ENCODE data around the gene GNG12.
A peak's percentile ranks its signal among the peaks of the same experiment; 100 is the strongest.

The GNG12 gene

DNA sequence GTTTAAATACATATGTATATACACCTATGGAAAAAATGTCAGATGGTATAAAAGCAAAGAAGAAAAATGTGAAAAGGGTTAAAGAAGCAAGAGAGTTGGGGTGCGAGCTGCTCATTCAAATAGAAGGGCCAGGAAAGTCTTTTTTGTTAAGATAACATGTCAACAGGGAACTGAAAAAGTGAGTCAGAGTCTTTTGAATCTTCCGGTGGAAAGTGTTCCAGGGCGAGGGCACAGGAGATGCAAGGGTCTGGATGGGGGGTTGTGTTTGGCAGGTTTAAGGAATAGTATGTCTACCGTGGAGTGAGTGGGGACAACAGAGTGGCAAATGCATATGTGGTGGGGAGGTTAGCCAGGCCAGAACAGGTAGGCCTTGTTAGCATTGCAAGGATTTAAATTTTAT lies 22.2 kb upstream of the GNG12 start:
- DNase-seq (ENCODE audit: low spot score), result no peak
- TF ChIP-seq, protein P1, sequence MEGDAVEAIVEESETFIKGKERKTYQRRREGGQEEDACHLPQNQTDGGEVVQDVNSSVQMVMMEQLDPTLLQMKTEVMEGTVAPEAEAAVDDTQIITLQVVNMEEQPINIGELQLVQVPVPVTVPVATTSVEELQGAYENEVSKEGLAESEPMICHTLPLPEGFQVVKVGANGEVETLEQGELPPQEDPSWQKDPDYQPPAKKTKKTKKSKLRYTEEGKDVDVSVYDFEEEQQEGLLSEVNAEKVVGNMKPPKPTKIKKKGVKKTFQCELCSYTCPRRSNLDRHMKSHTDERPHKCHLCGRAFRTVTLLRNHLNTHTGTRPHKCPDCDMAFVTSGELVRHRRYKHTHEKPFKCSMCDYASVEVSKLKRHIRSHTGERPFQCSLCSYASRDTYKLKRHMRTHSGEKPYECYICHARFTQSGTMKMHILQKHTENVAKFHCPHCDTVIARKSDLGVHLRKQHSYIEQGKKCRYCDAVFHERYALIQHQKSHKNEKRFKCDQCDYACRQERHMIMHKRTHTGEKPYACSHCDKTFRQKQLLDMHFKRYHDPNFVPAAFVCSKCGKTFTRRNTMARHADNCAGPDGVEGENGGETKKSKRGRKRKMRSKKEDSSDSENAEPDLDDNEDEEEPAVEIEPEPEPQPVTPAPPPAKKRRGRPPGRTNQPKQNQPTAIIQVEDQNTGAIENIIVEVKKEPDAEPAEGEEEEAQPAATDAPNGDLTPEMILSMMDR (IDR thresholded peaks at IDR 0.05; ENCODE audit: borderline replicate concordance, control extremely low read depth, extremely low read depth, insufficient read depth, missing control alignments), result no peak
- in situ Hi-C loops (cut with MboI; ENCODE audit: low sequenced_read_pairs, unreplicated experiment), result no loop called here

DNA sequence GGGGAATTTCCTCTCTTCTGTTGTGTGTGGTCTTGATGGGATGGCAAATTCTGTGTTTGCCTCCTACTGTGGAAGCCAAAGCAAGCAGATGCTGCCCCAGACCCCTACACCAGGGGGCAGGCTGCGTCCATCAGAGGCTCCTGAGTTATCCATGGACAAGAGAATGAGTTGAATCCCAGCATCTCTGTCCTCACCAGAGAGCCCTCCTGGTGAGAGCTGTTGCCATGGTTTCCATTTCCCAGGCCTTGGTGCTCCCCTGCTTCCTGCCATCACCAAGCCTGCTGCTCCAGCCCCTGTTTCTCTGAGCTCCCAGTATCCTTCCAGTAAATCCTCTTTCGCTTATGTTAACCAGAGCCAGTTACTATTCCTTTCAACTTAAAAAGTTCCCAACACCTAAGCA lies 20.4 kb upstream of the GNG12 start:
- TF ChIP-seq, protein P1 (IDR thresholded peaks at IDR 0.05; ENCODE audit: borderline replicate concordance, control extremely low read depth, extremely low read depth, insufficient read depth, missing control alignments), result peak; percentile 65
- peak; percentile 12 for DNase-seq (ENCODE audit: low spot score)
- in situ Hi-C loops (cut with MboI; ENCODE audit: low sequenced_read_pairs, unreplicated experiment), result no loop called here

DNA sequence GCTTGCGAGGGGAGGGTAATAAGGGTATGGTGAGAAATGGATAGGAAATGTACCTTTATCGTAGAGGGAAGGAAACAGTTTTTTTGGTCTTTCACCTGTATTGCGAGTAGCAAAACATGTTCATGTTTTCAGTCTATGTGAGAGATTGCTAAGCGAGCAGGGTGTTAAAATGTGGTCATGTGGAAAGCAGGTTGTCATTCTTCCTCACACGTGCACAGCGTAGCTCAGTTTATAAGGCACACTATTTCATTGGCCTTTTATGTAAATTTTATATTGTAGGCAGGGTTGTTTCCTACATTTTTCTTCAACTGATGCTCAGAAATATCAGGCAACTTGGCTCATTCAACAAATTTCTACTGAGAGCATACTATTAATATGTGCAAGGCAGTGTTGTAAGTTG lies 18.5 kb upstream of the GNG12 start:
- no peak for DNase-seq (ENCODE audit: low spot score)
- TF ChIP-seq, protein P1 (IDR thresholded peaks at IDR 0.05; ENCODE audit: borderline replicate concordance, control extremely low read depth, extremely low read depth, insufficient read depth, missing control alignments), result no peak
- in situ Hi-C loops (cut with MboI; ENCODE audit: low sequenced_read_pairs, unreplicated experiment), result no loop called here

DNA sequence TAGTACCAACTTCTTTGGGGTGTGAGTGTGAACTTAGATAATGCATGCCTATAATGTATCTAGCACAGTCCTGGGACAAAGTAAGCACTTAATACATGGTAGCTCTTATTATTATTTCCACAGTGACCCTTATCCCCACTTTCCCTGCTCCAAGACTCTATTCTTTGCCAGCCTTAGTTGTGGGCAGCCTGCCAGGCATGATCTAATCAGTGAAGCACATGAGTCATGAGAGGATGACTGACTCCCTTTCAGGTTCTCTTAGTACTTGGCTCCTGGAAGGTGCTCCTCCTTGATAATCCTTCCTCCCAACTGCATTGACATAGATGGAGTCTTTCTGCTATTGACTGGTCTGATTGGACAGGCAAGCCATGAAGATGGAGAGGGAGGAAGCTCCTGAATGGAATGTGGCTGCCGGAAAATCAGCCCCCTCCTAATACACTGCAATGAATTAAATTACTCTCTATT lies 17.4 kb upstream of the GNG12 start:
- TF ChIP-seq, protein P1 (IDR thresholded peaks at IDR 0.05; ENCODE audit: borderline replicate concordance, control extremely low read depth, extremely low read depth, insufficient read depth, missing control alignments), result no peak
- no peak for DNase-seq (ENCODE audit: low spot score)
- in situ Hi-C loops (cut with MboI; ENCODE audit: low sequenced_read_pairs, unreplicated experiment), result no loop called here

DNA sequence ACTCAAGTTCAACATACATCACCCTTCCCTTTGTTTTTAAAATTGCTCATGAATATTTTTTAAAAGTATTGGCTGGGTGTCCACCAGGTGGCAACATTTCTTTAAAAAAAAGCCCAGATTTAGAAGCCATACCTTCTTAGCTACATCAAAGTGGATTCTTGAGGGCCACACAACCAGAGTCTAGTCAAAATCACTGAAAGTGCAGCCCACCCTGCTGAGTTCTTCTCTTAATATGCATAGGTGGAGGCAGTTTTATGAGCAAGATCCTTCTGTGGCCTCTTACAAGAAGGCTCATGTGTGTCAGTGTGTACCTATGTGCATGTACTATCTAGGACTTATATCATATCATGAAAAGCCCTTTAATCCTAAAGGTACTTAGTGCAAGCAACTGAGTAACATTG lies 16.9 kb upstream of the GNG12 start:
- TF ChIP-seq, protein P1 (IDR thresholded peaks at IDR 0.05; ENCODE audit: borderline replicate concordance, control extremely low read depth, extremely low read depth, insufficient read depth, missing control alignments), result peak; percentile 32
- in situ Hi-C loops (cut with MboI; ENCODE audit: low sequenced_read_pairs, unreplicated experiment), result no loop called here
- DNase-seq (ENCODE audit: low spot score), result peak; percentile 13

DNA sequence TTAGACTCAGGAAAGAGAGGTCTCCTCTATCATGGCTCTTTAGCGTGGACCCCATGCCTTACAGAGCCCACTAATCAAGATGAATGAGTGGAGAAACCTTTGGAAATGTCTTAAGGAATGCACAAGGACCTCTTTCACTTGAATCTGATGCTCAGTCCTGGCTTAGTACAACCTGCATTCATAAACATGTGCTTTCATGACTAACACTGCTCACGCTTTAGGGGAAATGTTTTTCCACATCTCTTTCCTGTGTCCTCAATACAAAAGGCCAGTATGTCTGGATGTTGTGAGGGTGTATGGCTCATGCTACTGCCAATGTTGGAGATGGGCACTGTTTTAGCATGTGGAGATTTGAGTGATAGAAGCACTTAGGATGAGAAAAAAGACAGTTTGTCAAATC lies 14.2 kb upstream of the GNG12 start:
- TF ChIP-seq, protein P1 (IDR thresholded peaks at IDR 0.05; ENCODE audit: borderline replicate concordance, control extremely low read depth, extremely low read depth, insufficient read depth, missing control alignments), result no peak
- in situ Hi-C loops (cut with MboI; ENCODE audit: low sequenced_read_pairs, unreplicated experiment), result no loop called here
- no peak for DNase-seq (ENCODE audit: low spot score)

DNA sequence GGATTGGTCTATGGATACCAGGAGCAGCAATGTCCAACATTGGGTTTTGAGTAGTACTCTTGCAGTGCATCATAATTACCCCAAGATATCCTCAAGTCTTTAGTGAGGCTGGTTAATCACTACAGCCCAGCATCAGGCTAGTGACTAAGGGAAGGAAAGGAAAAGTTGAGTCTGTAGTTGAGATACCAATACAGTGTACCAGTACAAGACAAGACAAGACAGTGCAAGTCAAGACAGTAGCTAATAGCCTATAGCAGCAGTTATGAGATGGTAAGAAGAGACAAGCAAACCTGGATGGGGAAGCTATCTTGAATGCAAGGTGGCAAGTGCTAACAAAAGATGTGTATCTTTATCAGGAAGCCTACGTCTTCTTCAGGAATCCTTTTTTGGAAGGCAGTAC lies 13.3 kb upstream of the GNG12 start:
- TF ChIP-seq, protein P1 (IDR thresholded peaks at IDR 0.05; ENCODE audit: borderline replicate concordance, control extremely low read depth, extremely low read depth, insufficient read depth, missing control alignments), result no peak
- in situ Hi-C loops (cut with MboI; ENCODE audit: low sequenced_read_pairs, unreplicated experiment), result no loop called here

More for the DNA sequence above, 13.3 kb upstream of the GNG12 start:
- no peak for DNase-seq (ENCODE audit: low spot score)
